IMR-90 (cell line): ENCODE measurements around the gene CD38.

Experiments
- CEBPB ChIP-seq: IDR thresholded peaks from 2 replicates; pipeline ENCODE4 v1.6.1; 2012; ENCODE audit warnings: low read depth, low read length, improper control_type of control experiment
- MXI1 ChIP-seq: IDR thresholded peaks from 2 replicates; pipeline ENCODE4 v1.6.1; 2012; ENCODE audit warnings: low read depth, mild to moderate bottlenecking, low read length, moderate library complexity, borderline replicate concordance
- NFE2L2 ChIP-seq: fragments of 150-350 bp; IDR thresholded peaks from 2 replicates; pipeline ENCODE4 v1.6.1; 2016; ENCODE audit warnings: low read depth, mild to moderate bottlenecking, low read length
- POLR2A ChIP-seq: IDR thresholded peaks from 2 replicates; pipeline ENCODE4 v1.6.1; 2012; ENCODE audit warnings: mild to moderate bottlenecking, low read depth, low read length
- RAD21 ChIP-seq: IDR thresholded peaks from 2 replicates; pipeline ENCODE4 v1.6.1; 2012; ENCODE audit warnings: low read length, improper control_type of control experiment
- RCOR1 ChIP-seq: IDR thresholded peaks from 2 replicates; pipeline ENCODE4 v1.6.1; 2012; ENCODE audit warnings: mild to moderate bottlenecking, low read length, improper control_type of control experiment; ENCODE audit not compliant: insufficient replicate concordance
- RFX5 ChIP-seq: IDR thresholded peaks from 2 replicates; pipeline ENCODE4 v1.8.0; 2012; ENCODE audit warnings: low read depth, mild to moderate bottlenecking, low read length, moderate library complexity
- TF ChIP-seq, protein P1 (sequence below): conservative IDR thresholded peaks from 2 replicates; pipeline ENCODE4 v1.5.1; 2012; ENCODE audit warnings: mild to moderate bottlenecking, low read depth, low read length, improper control_type of control experiment

- TF ChIP-seq CEBPB: peak; percentile 20; the same call in 1 of the 2 replicates
- no peak for TF ChIP-seq RCOR1
- TF ChIP-seq, protein P1, sequence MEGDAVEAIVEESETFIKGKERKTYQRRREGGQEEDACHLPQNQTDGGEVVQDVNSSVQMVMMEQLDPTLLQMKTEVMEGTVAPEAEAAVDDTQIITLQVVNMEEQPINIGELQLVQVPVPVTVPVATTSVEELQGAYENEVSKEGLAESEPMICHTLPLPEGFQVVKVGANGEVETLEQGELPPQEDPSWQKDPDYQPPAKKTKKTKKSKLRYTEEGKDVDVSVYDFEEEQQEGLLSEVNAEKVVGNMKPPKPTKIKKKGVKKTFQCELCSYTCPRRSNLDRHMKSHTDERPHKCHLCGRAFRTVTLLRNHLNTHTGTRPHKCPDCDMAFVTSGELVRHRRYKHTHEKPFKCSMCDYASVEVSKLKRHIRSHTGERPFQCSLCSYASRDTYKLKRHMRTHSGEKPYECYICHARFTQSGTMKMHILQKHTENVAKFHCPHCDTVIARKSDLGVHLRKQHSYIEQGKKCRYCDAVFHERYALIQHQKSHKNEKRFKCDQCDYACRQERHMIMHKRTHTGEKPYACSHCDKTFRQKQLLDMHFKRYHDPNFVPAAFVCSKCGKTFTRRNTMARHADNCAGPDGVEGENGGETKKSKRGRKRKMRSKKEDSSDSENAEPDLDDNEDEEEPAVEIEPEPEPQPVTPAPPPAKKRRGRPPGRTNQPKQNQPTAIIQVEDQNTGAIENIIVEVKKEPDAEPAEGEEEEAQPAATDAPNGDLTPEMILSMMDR: no peak
- TF ChIP-seq RFX5: no peak
- TF ChIP-seq POLR2A: no peak
- no peak for TF ChIP-seq NFE2L2
- no peak for TF ChIP-seq RAD21
- no peak for TF ChIP-seq MXI1
Measured at GRCh38 chr4:15894921-15895916, 117.1 kb downstream of the CD38 start.
